ENCODE data around the gene GNAQ.

- TF ChIP-seq, protein P1, sequence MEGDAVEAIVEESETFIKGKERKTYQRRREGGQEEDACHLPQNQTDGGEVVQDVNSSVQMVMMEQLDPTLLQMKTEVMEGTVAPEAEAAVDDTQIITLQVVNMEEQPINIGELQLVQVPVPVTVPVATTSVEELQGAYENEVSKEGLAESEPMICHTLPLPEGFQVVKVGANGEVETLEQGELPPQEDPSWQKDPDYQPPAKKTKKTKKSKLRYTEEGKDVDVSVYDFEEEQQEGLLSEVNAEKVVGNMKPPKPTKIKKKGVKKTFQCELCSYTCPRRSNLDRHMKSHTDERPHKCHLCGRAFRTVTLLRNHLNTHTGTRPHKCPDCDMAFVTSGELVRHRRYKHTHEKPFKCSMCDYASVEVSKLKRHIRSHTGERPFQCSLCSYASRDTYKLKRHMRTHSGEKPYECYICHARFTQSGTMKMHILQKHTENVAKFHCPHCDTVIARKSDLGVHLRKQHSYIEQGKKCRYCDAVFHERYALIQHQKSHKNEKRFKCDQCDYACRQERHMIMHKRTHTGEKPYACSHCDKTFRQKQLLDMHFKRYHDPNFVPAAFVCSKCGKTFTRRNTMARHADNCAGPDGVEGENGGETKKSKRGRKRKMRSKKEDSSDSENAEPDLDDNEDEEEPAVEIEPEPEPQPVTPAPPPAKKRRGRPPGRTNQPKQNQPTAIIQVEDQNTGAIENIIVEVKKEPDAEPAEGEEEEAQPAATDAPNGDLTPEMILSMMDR (IDR thresholded peaks at IDR 0.05 in 8 of 11, conservative IDR thresholded peaks at IDR 0.05 in 3 of 11) = no peak
- no peak for TF ChIP-seq POLR2A (IDR thresholded peaks at IDR 0.05)
Measured at GRCh38 chr9:77980622-77981021, 51.0 kb downstream of the GNAQ start.
